A549 (cell line): ENCODE measurements around the gene BRPF1. TPM values are rescaled to one million over a fixed set of nuclear protein-coding genes. Genes with fewer than 3 reads are reported as not detected.

Experiments used
- ATAC-seq, 2 experiments: fragments of 200-7000 bp in 1 of 2; fragments of >200 bp in 1 of 2; cut with Nextera tagmentation in 1 of 2; cut with Tn5 transposase in 1 of 2; 3 replicates each; pipeline versions ENCODE4 v1.8.0 to v1.9.1; 2018 to 2020; ENCODE audit warnings: mild to moderate bottlenecking in 1 of 2, moderate library complexity in 1 of 2
- CTCF ChIA-PET: fragments of 300-600 bp; sonication (Branson Sonifier 250); formaldehyde crosslinking; extraction: SDS; loops from one replicate; lab custom pipeline; 2021; ENCODE audit warnings: antibody characterized with exemption, inconsistent platforms; lab: Yijun Ruan, JAX
- POLR2A ChIA-PET: fragments of 350-600 bp; formaldehyde crosslinking; extraction: SDS; loops from one replicate; lab custom pipeline; 2021; ENCODE audit warnings: antibody characterized with exemption, inconsistent platforms; lab: Yijun Ruan, JAX
- DNase-seq, 2 experiments: peaks; one replicate each; pipeline versions ENCODE4 v3.0.0 to v3.0.0-alpha.2; 2011 to 2016; ENCODE audit warnings: low read depth in 1 of 2, low spot score in 1 of 2
- FAIRE-seq: peaks from 2 replicates; lab custom pipeline; 2011; peaks lifted over from hg19 to GRCh38; lab: Jason Lieb, UNC
- H3K27ac ChIP-seq, 2 experiments: fragments of >200 bp; sonication (Bioruptor Twin); formaldehyde crosslinking; 3 replicates each; pipeline ENCODE4 v1.5.1; 2016 to 2017
- H3K4me1 ChIP-seq: fragments of >200 bp; sonication (Bioruptor Twin); formaldehyde crosslinking; 3 replicates; pipeline ENCODE4 v1.6.1; 2016
- H3K4me2 ChIP-seq: fragments of >200 bp; sonication (Bioruptor Twin); formaldehyde crosslinking; 3 replicates; pipeline ENCODE4 v1.6.1; 2016
- H3K4me3 ChIP-seq: fragments of >200 bp; sonication (Bioruptor Twin); formaldehyde crosslinking; 3 replicates; pipeline ENCODE4 v1.5.1; 2016
- H3K9me3 ChIP-seq: fragments of >200 bp; sonication (Bioruptor Twin); formaldehyde crosslinking; 3 replicates; pipeline ENCODE4 v1.6.1; 2016
- EP300 ChIP-seq, 2 experiments: fragments of >200 bp; sonication (Bioruptor Twin); formaldehyde crosslinking; IDR thresholded peaks; 2 replicates in 1 of 2; 3 replicates in 1 of 2; pipeline ENCODE4 v1.6.1; 2016 to 2017
- FOSL2 ChIP-seq, 2 experiments: fragments of 450-650 bp in 1 of 2; fragments of >200 bp in 1 of 2; sonication (Bioruptor Twin) in 1 of 2; formaldehyde crosslinking; IDR thresholded peaks; 2 replicates each; pipeline versions ENCODE4 v1.5.0 to v1.6.1; 2016 to 2020; ENCODE audit warnings: mild to moderate bottlenecking in 1 of 2, moderate library complexity in 1 of 2
- KDM1A ChIP-seq: fragments of 200-600 bp; sonication (generic); IDR thresholded peaks from 2 replicates; pipeline ENCODE4 v1.6.1; 2016; ENCODE audit warnings: low read depth, mild to moderate bottlenecking
- NPAS2 ChIP-seq: fragments of 250-450 bp; sonication (Bioruptor Pico); IDR thresholded peaks from 2 replicates; pipeline ENCODE4 v1.8.0; 2022; ENCODE audit warnings: mild to moderate bottlenecking, moderate library complexity, borderline replicate concordance
- RARB ChIP-seq: fragments of 250-450 bp; sonication (Bioruptor Pico); IDR thresholded peaks from 2 replicates; pipeline ENCODE4 v1.8.0; 2021; ENCODE audit warnings: mild to moderate bottlenecking, moderate library complexity
- RCOR1 ChIP-seq: fragments of 150-350 bp; IDR thresholded peaks from 2 replicates; pipeline ENCODE4 v1.6.1; 2014; ENCODE audit warnings: antibody characterized with exemption, low read length, low read depth
- ZFP36 ChIP-seq: fragments of 450-650 bp; IDR thresholded peaks from 2 replicates; pipeline ENCODE4 v1.6.1; 2014; ENCODE audit warnings: borderline replicate concordance; ENCODE audit not compliant: partially characterized antibody
- WGBS: methylation state at CpG from one replicate; pipeline ENCODE4 v1.1.6; 2017; ENCODE audit errors: missing lambda C conversion rate; 5-methylcytosine and 5-hydroxymethylcytosine counted together
- polyA plus RNA-seq, 4 experiments: library from polyadenylated mRNA; depleted of rRNA in 3 of 4; stranded (reverse); fragments of >200 nt; fragmentation: RNase III in 1 of 4; extraction: RNeasy Plus Mini Kit Qiagen cat#74134 plus additional on column Dnase treatment in 1 of 4; gene quantifications; 2 replicates in 3 of 4; 3 replicates in 1 of 4; pipeline ENCODE4 v1.2.3, GENCODE V29; 2011 to 2017
- TF ChIP-seq, protein P1 (sequence below): fragments of >200 bp; sonication (Bioruptor Twin); formaldehyde crosslinking; IDR thresholded peaks from 2 replicates; pipeline ENCODE4 v1.6.1; 2016
- TF ChIP-seq, protein P2 (sequence below): fragments of 250-450 bp; sonication (Bioruptor Pico); IDR thresholded peaks from 2 replicates; pipeline ENCODE4 v1.5.0; 2020; ENCODE audit warnings: low read depth, mild to moderate bottlenecking, moderate library complexity
- TF ChIP-seq, protein P3 (sequence below): fragments of 450-650 bp; IDR thresholded peaks from 2 replicates; pipeline ENCODE4 v1.6.1; 2014; ENCODE audit warnings: antibody characterized with exemption
- TF ChIP-seq, protein P4 (sequence below): fragments of >200 bp; sonication (Bioruptor Twin); formaldehyde crosslinking; IDR thresholded peaks from 3 replicates; pipeline ENCODE4 v1.6.1; 2016

The BRPF1 gene
- polyA plus RNA-seq, 2 of the 4 experiments (the other 2 are of a cell fraction): 8.6 to 12.4 TPM

DNA sequence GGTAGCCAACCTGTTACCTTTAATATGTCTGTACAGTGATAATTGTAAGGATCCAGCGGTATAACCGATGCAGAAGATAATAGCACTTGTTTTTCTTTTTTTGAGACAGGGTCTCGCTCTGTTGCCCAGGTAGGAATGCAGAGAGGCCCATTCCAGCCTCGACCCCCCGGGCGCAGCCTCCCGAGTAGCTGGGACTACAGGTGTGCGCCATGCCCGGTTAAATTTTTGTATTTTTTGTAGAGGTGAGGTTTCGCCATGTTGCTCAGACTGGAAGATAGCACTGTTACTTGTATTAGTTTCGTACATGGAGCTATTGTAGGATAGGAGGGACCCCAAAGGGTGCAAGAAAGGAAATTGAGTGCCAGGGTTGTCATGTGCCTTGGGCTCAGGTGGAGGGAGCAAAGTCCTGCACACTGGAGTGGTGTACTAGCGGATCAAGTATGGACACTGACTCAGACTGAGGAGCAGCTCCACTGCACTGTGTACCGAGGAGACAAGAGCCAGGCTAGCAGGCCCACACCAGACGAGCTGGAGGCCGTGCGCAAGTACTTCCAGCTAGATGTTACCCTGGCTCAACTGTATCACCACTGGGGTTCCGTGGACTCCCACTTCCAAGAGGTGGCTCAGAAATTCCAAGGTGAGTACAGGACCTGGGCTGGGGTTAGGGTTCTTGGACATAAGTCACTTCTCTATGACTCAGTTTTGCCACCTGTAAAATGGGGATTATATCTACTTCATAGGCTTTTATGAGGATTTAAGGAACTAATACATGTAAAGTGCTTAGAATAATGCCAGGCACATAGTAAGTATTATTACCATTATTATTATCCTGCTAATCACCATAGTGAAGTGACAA, 19.2 kb downstream of the BRPF1 start:
- WGBS: 37% methylated on average over 17 of the region's 17 CpGs
- H3K4me1 ChIP-seq: peaks cover 13% of the 10 kb centered on the region; the same call in 2 of the 3 replicates
- H3K4me3 ChIP-seq: peak overlapping the region; percentile 72
- TF ChIP-seq, protein P1, sequence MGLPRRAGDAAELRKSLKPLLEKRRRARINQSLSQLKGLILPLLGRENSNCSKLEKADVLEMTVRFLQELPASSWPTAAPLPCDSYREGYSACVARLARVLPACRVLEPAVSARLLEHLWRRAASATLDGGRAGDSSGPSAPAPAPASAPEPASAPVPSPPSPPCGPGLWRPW: no peak
- TF ChIP-seq, protein P2, sequence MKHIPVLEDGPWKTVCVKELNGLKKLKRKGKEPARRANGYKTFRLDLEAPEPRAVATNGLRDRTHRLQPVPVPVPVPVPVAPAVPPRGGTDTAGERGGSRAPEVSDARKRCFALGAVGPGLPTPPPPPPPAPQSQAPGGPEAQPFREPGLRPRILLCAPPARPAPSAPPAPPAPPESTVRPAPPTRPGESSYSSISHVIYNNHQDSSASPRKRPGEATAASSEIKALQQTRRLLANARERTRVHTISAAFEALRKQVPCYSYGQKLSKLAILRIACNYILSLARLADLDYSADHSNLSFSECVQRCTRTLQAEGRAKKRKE: no peak
- TF ChIP-seq KDM1A (no peak), EP300 (IDR thresholded peaks at IDR 0.05) (no peak), ZFP36 (no peak)
- FAIRE-seq (no peak), ATAC-seq (peak in 1 of 2 experiments; percentile 13; a peak in 2 of 6 replicates), DNase-seq (peak in 1 of 2 experiments; percentile 30)
- POLR2A ChIA-PET: interaction anchor here (1.9 kb wide), 1 partner anchor 19 kb away, joined by 17 read pairs; the partner anchor contains the start of gene BRPF1
- H3K4me2 ChIP-seq: peak overlapping the region; percentile 91
- peak overlapping the region; percentile 95 to 97 for H3K27ac ChIP-seq
- H3K9me3 ChIP-seq: no peaks in the 10 kb centered on the region
- CTCF ChIA-PET: interaction anchor here (0.6 to 4.9 kb wide), 7 partner anchors 14 to 146 kb away, joined by 3 to 22 read pairs (median 4); partner anchors contain the start of genes BRPF1 and CAMK1

DNA sequence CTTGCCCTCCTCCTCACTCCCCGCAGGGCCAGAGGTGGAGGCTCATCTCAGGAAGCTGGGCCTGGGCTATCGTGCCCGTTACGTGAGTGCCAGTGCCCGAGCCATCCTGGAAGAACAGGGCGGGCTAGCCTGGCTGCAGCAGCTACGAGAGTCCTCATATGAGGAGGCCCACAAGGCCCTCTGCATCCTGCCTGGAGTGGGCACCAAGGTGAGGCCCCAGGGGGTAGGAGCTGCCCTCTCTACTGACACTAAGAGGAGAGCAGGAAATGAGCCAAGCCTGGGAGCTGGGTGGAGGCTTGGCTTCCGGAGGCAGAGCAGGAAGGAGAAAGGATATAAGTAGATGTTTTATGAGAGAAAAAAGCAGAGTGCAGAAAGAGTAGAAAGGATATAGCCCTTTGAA, 23.1 kb downstream of the BRPF1 start:
- WGBS: 88% methylated on average over 8 of the region's 8 CpGs
- H3K27ac ChIP-seq: no peak overlapping the region
- no peak for ATAC-seq
- no peak for FAIRE-seq
- no peaks in the 10 kb centered on the region for H3K9me3 ChIP-seq
- no peak for DNase-seq
- TF ChIP-seq, protein P3, sequence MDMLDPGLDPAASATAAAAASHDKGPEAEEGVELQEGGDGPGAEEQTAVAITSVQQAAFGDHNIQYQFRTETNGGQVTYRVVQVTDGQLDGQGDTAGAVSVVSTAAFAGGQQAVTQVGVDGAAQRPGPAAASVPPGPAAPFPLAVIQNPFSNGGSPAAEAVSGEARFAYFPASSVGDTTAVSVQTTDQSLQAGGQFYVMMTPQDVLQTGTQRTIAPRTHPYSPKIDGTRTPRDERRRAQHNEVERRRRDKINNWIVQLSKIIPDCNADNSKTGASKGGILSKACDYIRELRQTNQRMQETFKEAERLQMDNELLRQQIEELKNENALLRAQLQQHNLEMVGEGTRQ: no peak
- no peak for TF ChIP-seq RCOR1
- ChIA-PET POLR2A (interaction anchor here (0.6 kb wide), 1 partner anchor 177 kb away, joined by 3 read pairs; no protein-coding TSS in a partner anchor), CTCF (interaction anchor here (0.7 to 2.3 kb wide), 4 partner anchors 33 to 251 kb away, joined by 3 to 8 read pairs (median 4); no protein-coding TSS in a partner anchor)
- H3K4me1 ChIP-seq: peaks cover 9% of the 10 kb centered on the region; the same call in 2 of the 3 replicates
- H3K4me3 ChIP-seq: no peak overlapping the region
- H3K4me2 ChIP-seq: no peak overlapping the region

DNA sequence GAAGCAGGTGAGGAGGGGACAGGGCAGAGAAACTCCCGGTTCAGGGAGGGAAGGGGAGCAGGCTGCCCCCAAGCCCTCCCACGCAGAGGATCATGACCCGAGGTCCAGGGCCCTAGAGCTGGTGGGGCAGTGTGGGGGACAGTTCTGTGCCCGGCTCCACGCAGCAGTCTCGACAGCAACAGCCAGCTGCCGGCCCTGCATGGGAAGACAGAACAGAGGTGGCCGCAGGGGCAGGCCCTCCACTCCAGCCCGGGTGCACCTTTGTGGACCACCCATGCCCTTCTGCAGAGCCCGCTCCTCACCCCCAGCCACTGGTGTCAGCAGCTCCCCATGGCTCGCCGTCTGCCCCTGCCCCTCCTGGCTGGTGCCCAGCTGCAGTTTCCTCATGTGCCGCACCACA, 25.9 kb downstream of the BRPF1 start:
- Histone ChIP-seq H3K4me2 (no peak overlapping the region), H3K4me3 (no peak overlapping the region), H3K9me3 (no peaks in the 10 kb centered on the region), H3K4me1 (no peaks in the 10 kb centered on the region), H3K27ac (no peak overlapping the region)
- FAIRE-seq (no peak), DNase-seq (no peak), ATAC-seq (no peak)
- CTCF ChIA-PET: interaction anchor here (0.7 to 1.1 kb wide), 2 partner anchors 8 to 404 kb away, joined by 3 read pairs; no protein-coding TSS in a partner anchor
- POLR2A ChIA-PET: no interaction called here
- TF ChIP-seq NPAS2 (no peak), EP300 (IDR thresholded peaks at IDR 0.05) (no peak), FOSL2 (IDR thresholded peaks at IDR 0.05) (no peak), FOSL2 (CRISPR knock-in tag; IDR thresholded peaks at IDR 0.05) (no peak), RARB (CRISPR knock-in tag) (no peak)
- TF ChIP-seq, protein P4, sequence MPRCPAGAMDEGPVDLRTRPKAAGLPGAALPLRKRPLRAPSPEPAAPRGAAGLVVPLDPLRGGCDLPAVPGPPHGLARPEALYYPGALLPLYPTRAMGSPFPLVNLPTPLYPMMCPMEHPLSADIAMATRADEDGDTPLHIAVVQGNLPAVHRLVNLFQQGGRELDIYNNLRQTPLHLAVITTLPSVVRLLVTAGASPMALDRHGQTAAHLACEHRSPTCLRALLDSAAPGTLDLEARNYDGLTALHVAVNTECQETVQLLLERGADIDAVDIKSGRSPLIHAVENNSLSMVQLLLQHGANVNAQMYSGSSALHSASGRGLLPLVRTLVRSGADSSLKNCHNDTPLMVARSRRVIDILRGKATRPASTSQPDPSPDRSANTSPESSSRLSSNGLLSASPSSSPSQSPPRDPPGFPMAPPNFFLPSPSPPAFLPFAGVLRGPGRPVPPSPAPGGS: no peak
- 83% methylated on average over 12 of the region's 13 CpGs for WGBS
